Astrocyte (in vitro differentiated cells and primary cell): ENCODE measurements around the gene ACIN1. TPM values are rescaled to one million over a fixed set of nuclear protein-coding genes. Genes with fewer than 3 reads are reported as not detected.

ENCODE experiments used
- DNase-seq: peaks from one replicate; pipeline ENCODE4 v3.0.0-alpha.2; 2010; ENCODE audit warnings: low read depth
- FAIRE-seq: peaks from 2 replicates; lab custom pipeline; 2011; peaks lifted over from hg19 to GRCh38; lab: Jason Lieb, UNC
- H2AFZ ChIP-seq: 2 replicates; pipeline ENCODE4 v1.6.0; 2012; ENCODE audit warnings: low read depth, low read length, inconsistent platforms
- H3K27ac ChIP-seq: 2 replicates; pipeline ENCODE4 v1.5.1; 2011; ENCODE audit warnings: low read depth, low read length, inconsistent platforms
- H3K27me3 ChIP-seq: 2 replicates; pipeline ENCODE4 v1.6.0; 2011; ENCODE audit warnings: low read length, inconsistent platforms; ENCODE audit not compliant: insufficient read depth
- H3K36me3 ChIP-seq: 2 replicates; pipeline ENCODE4 v1.5.1; 2011; ENCODE audit warnings: low read length, inconsistent platforms; ENCODE audit not compliant: insufficient read depth
- H3K4me1 ChIP-seq: 2 replicates; pipeline ENCODE4 v1.5.1; 2011; ENCODE audit warnings: low read length, inconsistent platforms; ENCODE audit not compliant: insufficient read depth
- H3K4me2 ChIP-seq: 2 replicates; pipeline ENCODE4 v1.6.0; 2012; ENCODE audit warnings: low read length, inconsistent platforms
- H3K4me3 ChIP-seq: 2 replicates; pipeline ENCODE4 v1.5.1; 2011; ENCODE audit warnings: low read depth, mild to moderate bottlenecking, low read length, inconsistent platforms; ENCODE audit not compliant: insufficient read depth
- H3K79me2 ChIP-seq: 2 replicates; pipeline ENCODE4 v1.6.0; 2012; ENCODE audit warnings: mild to moderate bottlenecking, low read length, inconsistent platforms; ENCODE audit not compliant: insufficient read depth
- H3K9ac ChIP-seq: 2 replicates; pipeline ENCODE4 v1.6.0; 2012; ENCODE audit warnings: mild to moderate bottlenecking, low read length, inconsistent platforms
- H3K9me3 ChIP-seq: 2 replicates; pipeline ENCODE4 v1.5.1; 2012; ENCODE audit warnings: low read depth, mild to moderate bottlenecking, low read length, inconsistent platforms; ENCODE audit not compliant: insufficient read depth
- H4K20me1 ChIP-seq: 2 replicates; pipeline ENCODE4 v1.6.0; 2012; ENCODE audit warnings: low read length, inconsistent platforms; ENCODE audit not compliant: insufficient read depth
- H3K27ac Mint-ChIP-seq: one replicate; pipeline ENCODE4 v1.8.0; 2021; ENCODE audit warnings: mild to moderate bottlenecking, mixed read lengths; ENCODE audit not compliant: unreplicated experiment
- H3K27me3 Mint-ChIP-seq: one replicate; pipeline ENCODE4 v1.8.0; 2021; ENCODE audit warnings: low read depth, mixed read lengths; ENCODE audit not compliant: unreplicated experiment
- H3K36me3 Mint-ChIP-seq: one replicate; pipeline ENCODE4 v1.8.0; 2021; ENCODE audit warnings: low read depth, mixed read lengths; ENCODE audit not compliant: unreplicated experiment
- H3K4me1 Mint-ChIP-seq: one replicate; pipeline ENCODE4 v1.8.0; 2021; ENCODE audit warnings: low read depth, mixed read lengths; ENCODE audit not compliant: unreplicated experiment
- H3K4me3 Mint-ChIP-seq: one replicate; pipeline ENCODE4 v1.8.0; 2021; ENCODE audit warnings: mild to moderate bottlenecking, moderate library complexity, mixed read lengths; ENCODE audit not compliant: unreplicated experiment
- H3K9me3 Mint-ChIP-seq: one replicate; pipeline ENCODE4 v1.8.0; 2021; ENCODE audit warnings: mild to moderate bottlenecking, mixed read lengths; ENCODE audit not compliant: unreplicated experiment
- CTCF ChIP-seq: IDR thresholded peaks from 2 replicates; pipeline ENCODE4 v1.5.1; 2011; ENCODE audit warnings: low read depth, mild to moderate bottlenecking, inconsistent platforms, low read length, moderate library complexity; ENCODE audit not compliant: insufficient read depth
- EZH2 ChIP-seq: IDR thresholded peaks from 2 replicates; pipeline ENCODE4 v1.6.1; 2012; ENCODE audit warnings: mild to moderate bottlenecking, low read length, inconsistent platforms; ENCODE audit not compliant: insufficient read depth
- total RNA-seq: library from RNA; stranded (reverse); gene quantifications from 2 replicates; pipeline ENCODE4 v1.2.1, GENCODE V29; 2021

The ACIN1 gene
- total RNA-seq, 1 donor from 2014 or later: 208 TPM

- H3K9me3 ChIP-seq: no peaks in the 10 kb centered on the region
- no peak overlapping the region for H3K9ac ChIP-seq
- no peak overlapping the region for H3K4me2 ChIP-seq
- peaks cover 13% of the 10 kb centered on the region for H3K4me1 Mint-ChIP-seq
- no peak overlapping the region for H3K4me3 ChIP-seq
- TF ChIP-seq CTCF (no peak), EZH2 (no peak)
- no peak for DNase-seq
- H3K4me1 ChIP-seq: peaks cover 8% of the 10 kb centered on the region
- peaks cover 19% of the 10 kb centered on the region for H3K36me3 Mint-ChIP-seq
- no peak for FAIRE-seq
- no peaks in the 10 kb centered on the region for H3K27me3 ChIP-seq
- no peak overlapping the region for H3K27ac ChIP-seq
- no peaks in the 10 kb centered on the region for H3K9me3 Mint-ChIP-seq
- no peak overlapping the region for H3K27ac Mint-ChIP-seq
- peaks cover 11% of the 10 kb centered on the region for H3K36me3 ChIP-seq
- peaks cover 28% of the 10 kb centered on the region for H4K20me1 ChIP-seq
- no peaks in the 10 kb centered on the region for H3K27me3 Mint-ChIP-seq
- no peak overlapping the region for H3K4me3 Mint-ChIP-seq
- no peak overlapping the region for H2AFZ ChIP-seq
- no peaks in the 10 kb centered on the region for H3K79me2 ChIP-seq
Observed at GRCh38 chr14:23021889-23022442, 73.0 kb downstream of the ACIN1 start.

- peaks cover 28% of the 10 kb centered on the region for H4K20me1 ChIP-seq
- H3K4me1 ChIP-seq: peaks cover 8% of the 10 kb centered on the region
- H3K27ac ChIP-seq: no peak overlapping the region
- no peak overlapping the region for H3K4me3 ChIP-seq
- H3K27me3 Mint-ChIP-seq: no peaks in the 10 kb centered on the region
- DNase-seq (no peak), FAIRE-seq (no peak)
- no peak overlapping the region for H3K4me3 Mint-ChIP-seq
- no peaks in the 10 kb centered on the region for H3K79me2 ChIP-seq
- no peaks in the 10 kb centered on the region for H3K9me3 ChIP-seq
- H3K36me3 ChIP-seq: peaks cover 11% of the 10 kb centered on the region
- H3K4me2 ChIP-seq: no peak overlapping the region
- no peaks in the 10 kb centered on the region for H3K9me3 Mint-ChIP-seq
- TF ChIP-seq EZH2: no peak
- no peak for TF ChIP-seq CTCF
- peaks cover 18% of the 10 kb centered on the region for H3K36me3 Mint-ChIP-seq
- peaks cover 13% of the 10 kb centered on the region for H3K4me1 Mint-ChIP-seq
- H3K27ac Mint-ChIP-seq: no peak overlapping the region
- H2AFZ ChIP-seq: no peak overlapping the region
- H3K9ac ChIP-seq: no peak overlapping the region
- no peaks in the 10 kb centered on the region for H3K27me3 ChIP-seq
Observed at GRCh38 chr14:23021434-23021833, 73.5 kb downstream of the ACIN1 start.
